Liver (tissue), 9 donors: ENCODE results near the gene HENMT1. TPM values are rescaled to one million over a fixed set of nuclear protein-coding genes. Genes with fewer than 3 reads are reported as not detected.

Source experiments
- DNase-seq: peaks from one replicate; pipeline ENCODE4 v3.0.0-alpha.2; 2017; ENCODE audit warnings: low spot score
- H3K27ac ChIP-seq, 2 donors: one replicate each; pipeline ENCODE4 v1.7.0; 2013; ENCODE audit warnings: inconsistent platforms in 2 of 2, low read length in 2 of 2, control low read depth in 1 of 2, low read depth in 1 of 2, mild to moderate bottlenecking in 1 of 2
- H3K27me3 ChIP-seq, 4 donors: one replicate each; pipeline versions ENCODE4 v1.6.1 to v1.7.0; 2013; ENCODE audit warnings: low read length in 3 of 4, inconsistent platforms in 1 of 4, mild to moderate bottlenecking in 1 of 4, moderate library complexity in 1 of 4; ENCODE audit not compliant: control insufficient read depth in 4 of 4, insufficient read depth in 4 of 4
- H3K36me3 ChIP-seq, 4 donors: one replicate each; pipeline versions ENCODE4 v1.6.1 to v1.7.0; 2013; ENCODE audit warnings: low read length in 3 of 4, mild to moderate bottlenecking in 3 of 4, low read depth in 1 of 4, moderate library complexity in 1 of 4; ENCODE audit not compliant: control insufficient read depth in 4 of 4, insufficient read depth in 3 of 4
- H3K4me1 ChIP-seq, 4 donors: one replicate each; pipeline versions ENCODE4 v1.6.1 to v1.7.0; 2013; ENCODE audit warnings: low read length in 3 of 4, mild to moderate bottlenecking in 3 of 4, moderate library complexity in 1 of 4; ENCODE audit not compliant: control insufficient read depth in 4 of 4, insufficient read depth in 4 of 4
- H3K4me3 ChIP-seq, 3 donors: one replicate each; pipeline versions ENCODE4 v1.6.1 to v1.7.0; 2013; ENCODE audit warnings: low read length in 3 of 3, control low read depth in 1 of 3, low read depth in 1 of 3, mild to moderate bottlenecking in 1 of 3
- H3K9ac ChIP-seq, 2 donors: one replicate each; pipeline ENCODE4 v1.7.0; 2013; ENCODE audit warnings: low read length in 2 of 2, mild to moderate bottlenecking in 2 of 2, moderate library complexity in 2 of 2, control low read depth in 1 of 2, low read depth in 1 of 2
- H3K9me3 ChIP-seq, 4 donors: one replicate each; pipeline versions ENCODE4 v1.6.1 to v1.7.0; 2013; ENCODE audit warnings: low read length in 3 of 4; ENCODE audit not compliant: control insufficient read depth in 4 of 4
- ATF3 ChIP-seq: IDR thresholded peaks from 2 replicates; pipeline ENCODE4 v1.6.1; 2016; ENCODE audit warnings: antibody characterized with exemption
- FOXA1 ChIP-seq: IDR thresholded peaks from 2 replicates; pipeline ENCODE4 v1.6.1; 2016; ENCODE audit warnings: antibody characterized with exemption
- FOXA2 ChIP-seq: IDR thresholded peaks from 2 replicates; pipeline ENCODE4 v1.6.1; 2016; ENCODE audit warnings: antibody characterized with exemption
- HNF4G ChIP-seq: IDR thresholded peaks from 2 replicates; pipeline ENCODE4 v1.6.1; 2016; ENCODE audit warnings: antibody characterized with exemption
- JUND ChIP-seq, 2 donors: IDR thresholded peaks; 2 replicates each; pipeline ENCODE4 v1.6.1; 2016; ENCODE audit warnings: antibody characterized with exemption in 2 of 2
- RAD21 ChIP-seq, 2 donors: IDR thresholded peaks; 2 replicates each; pipeline ENCODE4 v1.6.1; 2016; ENCODE audit warnings: antibody characterized with exemption in 2 of 2, mild to moderate bottlenecking in 2 of 2
- RXRA ChIP-seq, 2 donors: IDR thresholded peaks; 2 replicates each; pipeline ENCODE4 v1.6.1; 2017 to 2018; ENCODE audit warnings: antibody characterized with exemption in 2 of 2, mild to moderate bottlenecking in 1 of 2
- SP1 ChIP-seq: IDR thresholded peaks from 2 replicates; pipeline ENCODE4 v1.6.1; 2018; ENCODE audit warnings: antibody characterized with exemption, mild to moderate bottlenecking
- TAF1 ChIP-seq: conservative IDR thresholded peaks from 2 replicates; pipeline ENCODE4 v1.6.1; 2016; ENCODE audit warnings: antibody characterized with exemption, mild to moderate bottlenecking
- YY1 ChIP-seq: IDR thresholded peaks from 2 replicates; pipeline ENCODE4 v1.6.1; 2016; ENCODE audit warnings: antibody characterized with exemption, mild to moderate bottlenecking
- ZBTB33 ChIP-seq: IDR thresholded peaks from 2 replicates; pipeline ENCODE4 v1.6.1; 2016; ENCODE audit warnings: antibody characterized with exemption
- WGBS: extraction: QIAGEN DNeasy Blood & Tissue Kit; methylation state at CpG from one replicate; pipeline ENCODE4 v1.1.7; 2013; 5-methylcytosine and 5-hydroxymethylcytosine counted together
- polyA plus RNA-seq, 2 donors: library from polyadenylated mRNA; stranded (reverse) in 1 of 2; unstranded in 1 of 2; fragments of 200-250 nt in 1 of 2; fragments of >200 nt in 1 of 2; fragmentation: Nextera tagmentation in 1 of 2; extraction: Ambion mirVana in 1 of 2; gene quantifications; one replicate each; pipeline versions ENCODE4 v1.2.1 to v1.2.3, GENCODE V29; 2013 to 2015
- total RNA-seq, 2 donors: library from RNA; depleted of rRNA; stranded (reverse); fragments of >200 nt; gene quantifications; one replicate each; pipeline ENCODE4 v1.2.3, GENCODE V29; 2014
- TF ChIP-seq, protein P1 (sequence below): fragments of 150-350 bp; IDR thresholded peaks from 2 replicates; pipeline ENCODE4 v1.5.1; 2017; ENCODE audit warnings: improper control_type of control experiment, low read depth, low read length; ENCODE audit not compliant: missing input control
- TF ChIP-seq, protein P2 (sequence below): IDR thresholded peaks from 2 replicates; pipeline ENCODE4 v1.6.1; 2016; ENCODE audit warnings: antibody characterized with exemption
- TF ChIP-seq, protein P3 (sequence below): IDR thresholded peaks from 2 replicates; pipeline ENCODE4 v1.6.1; 2016; ENCODE audit warnings: antibody characterized with exemption, mild to moderate bottlenecking
- donor health status: healthy.
- donor health status: healthy.
- donor health status: healthy.
- donor health status: healthy.
- donor health status: healthy.

HENMT1 gene
- total and polyA plus RNA-seq, 4 donors, result 0.87 to 7.3 (median 1.1) TPM

DNA sequence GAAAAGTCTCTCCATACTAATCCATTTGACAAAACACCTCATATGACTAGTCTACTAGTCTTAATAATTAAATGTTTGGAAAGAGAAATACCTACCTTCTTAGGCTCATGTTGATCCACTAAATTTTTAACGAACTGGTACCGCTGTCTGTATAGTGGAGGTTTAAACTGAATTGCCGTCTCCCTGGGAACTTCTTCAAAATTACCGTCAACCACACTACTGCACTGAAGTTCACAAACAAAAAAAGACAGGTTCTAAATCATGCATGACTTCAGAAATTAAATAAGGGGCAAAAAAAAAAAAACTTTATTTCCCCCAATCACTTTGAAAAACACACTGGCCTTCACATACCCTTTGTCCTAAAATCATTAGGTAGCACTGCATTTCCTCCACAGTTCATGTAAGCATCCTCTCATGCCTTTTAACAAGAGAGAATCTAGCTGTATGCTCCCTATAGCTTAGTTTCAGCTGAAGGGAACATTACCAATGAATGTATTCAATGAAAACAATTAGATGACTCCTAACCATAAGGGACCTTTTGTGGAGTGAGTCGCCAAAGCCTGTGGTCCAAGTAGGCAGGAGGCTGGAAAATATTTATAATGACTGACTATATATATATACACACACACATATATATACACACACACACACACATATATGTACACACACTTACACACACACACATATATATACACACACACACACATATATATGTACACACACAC is 3.4 kb downstream of the HENMT1 start (continued):
- TF ChIP-seq, protein P1, sequence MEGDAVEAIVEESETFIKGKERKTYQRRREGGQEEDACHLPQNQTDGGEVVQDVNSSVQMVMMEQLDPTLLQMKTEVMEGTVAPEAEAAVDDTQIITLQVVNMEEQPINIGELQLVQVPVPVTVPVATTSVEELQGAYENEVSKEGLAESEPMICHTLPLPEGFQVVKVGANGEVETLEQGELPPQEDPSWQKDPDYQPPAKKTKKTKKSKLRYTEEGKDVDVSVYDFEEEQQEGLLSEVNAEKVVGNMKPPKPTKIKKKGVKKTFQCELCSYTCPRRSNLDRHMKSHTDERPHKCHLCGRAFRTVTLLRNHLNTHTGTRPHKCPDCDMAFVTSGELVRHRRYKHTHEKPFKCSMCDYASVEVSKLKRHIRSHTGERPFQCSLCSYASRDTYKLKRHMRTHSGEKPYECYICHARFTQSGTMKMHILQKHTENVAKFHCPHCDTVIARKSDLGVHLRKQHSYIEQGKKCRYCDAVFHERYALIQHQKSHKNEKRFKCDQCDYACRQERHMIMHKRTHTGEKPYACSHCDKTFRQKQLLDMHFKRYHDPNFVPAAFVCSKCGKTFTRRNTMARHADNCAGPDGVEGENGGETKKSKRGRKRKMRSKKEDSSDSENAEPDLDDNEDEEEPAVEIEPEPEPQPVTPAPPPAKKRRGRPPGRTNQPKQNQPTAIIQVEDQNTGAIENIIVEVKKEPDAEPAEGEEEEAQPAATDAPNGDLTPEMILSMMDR, result no peak
- no peak for TF ChIP-seq TAF1
- no peak for TF ChIP-seq SP1
- no peak for TF ChIP-seq JUND (IDR thresholded peaks at IDR 0.05)

DNA sequence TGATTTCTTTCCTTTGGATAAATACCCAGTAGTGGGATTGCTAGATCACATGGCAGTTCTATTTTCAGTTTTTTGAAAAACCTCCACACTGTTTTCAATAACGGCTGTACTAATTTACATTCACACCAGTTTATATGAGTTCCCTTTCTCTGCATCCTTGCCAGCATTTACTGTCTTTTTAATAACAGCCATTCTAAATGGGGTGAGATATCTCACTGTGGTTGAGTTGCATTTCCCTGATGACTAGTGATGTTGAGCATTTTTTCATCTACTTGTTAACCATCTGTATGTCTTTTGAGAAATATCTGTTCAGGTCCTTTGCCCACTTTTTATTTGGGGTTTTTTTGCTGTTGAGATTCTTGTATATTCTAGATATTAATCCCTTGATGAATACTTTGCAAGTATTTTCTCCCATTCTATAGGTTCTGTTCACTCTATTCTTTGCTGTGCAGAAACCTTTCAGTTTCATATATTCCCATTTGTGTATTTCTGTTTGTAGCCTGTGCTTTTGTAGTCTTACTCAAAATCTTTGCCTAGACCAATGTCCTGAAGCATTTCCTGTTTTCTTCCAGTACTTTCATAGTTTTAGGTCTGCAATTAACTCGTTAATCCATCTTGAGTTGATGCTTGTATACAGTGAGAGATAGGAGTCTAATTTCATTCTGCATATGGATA is 7.3 kb downstream of the HENMT1 start:
- Histone ChIP-seq H3K36me3 (no peaks in the 10 kb centered on the region), H3K27me3 (no peaks in the 10 kb centered on the region), H3K9ac (no peak overlapping the region), H3K4me3 (no peak overlapping the region), H3K9me3 (peaks cover 0 to 2% (median 0%) of the 10 kb centered on the region in 4 donors), H3K4me1 (no peaks in the 10 kb centered on the region), H3K27ac (no peak overlapping the region)
- WGBS, result 64% methylated on average over 2 of the region's 2 CpGs
- TF ChIP-seq ATF3 (no peak), FOXA1 (no peak), SP1 (no peak), RAD21 (IDR thresholded peaks at IDR 0.05) (no peak), ZBTB33 (no peak), YY1 (no peak), HNF4G (no peak), JUND (IDR thresholded peaks at IDR 0.05) (no peak), RXRA (IDR thresholded peaks at IDR 0.05) (no peak), TAF1 (no peak), FOXA2 (no peak)
- TF ChIP-seq, protein P2, sequence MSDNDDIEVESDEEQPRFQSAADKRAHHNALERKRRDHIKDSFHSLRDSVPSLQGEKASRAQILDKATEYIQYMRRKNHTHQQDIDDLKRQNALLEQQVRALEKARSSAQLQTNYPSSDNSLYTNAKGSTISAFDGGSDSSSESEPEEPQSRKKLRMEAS, result no peak
- TF ChIP-seq, protein P1, result no peak
- TF ChIP-seq, protein P3, sequence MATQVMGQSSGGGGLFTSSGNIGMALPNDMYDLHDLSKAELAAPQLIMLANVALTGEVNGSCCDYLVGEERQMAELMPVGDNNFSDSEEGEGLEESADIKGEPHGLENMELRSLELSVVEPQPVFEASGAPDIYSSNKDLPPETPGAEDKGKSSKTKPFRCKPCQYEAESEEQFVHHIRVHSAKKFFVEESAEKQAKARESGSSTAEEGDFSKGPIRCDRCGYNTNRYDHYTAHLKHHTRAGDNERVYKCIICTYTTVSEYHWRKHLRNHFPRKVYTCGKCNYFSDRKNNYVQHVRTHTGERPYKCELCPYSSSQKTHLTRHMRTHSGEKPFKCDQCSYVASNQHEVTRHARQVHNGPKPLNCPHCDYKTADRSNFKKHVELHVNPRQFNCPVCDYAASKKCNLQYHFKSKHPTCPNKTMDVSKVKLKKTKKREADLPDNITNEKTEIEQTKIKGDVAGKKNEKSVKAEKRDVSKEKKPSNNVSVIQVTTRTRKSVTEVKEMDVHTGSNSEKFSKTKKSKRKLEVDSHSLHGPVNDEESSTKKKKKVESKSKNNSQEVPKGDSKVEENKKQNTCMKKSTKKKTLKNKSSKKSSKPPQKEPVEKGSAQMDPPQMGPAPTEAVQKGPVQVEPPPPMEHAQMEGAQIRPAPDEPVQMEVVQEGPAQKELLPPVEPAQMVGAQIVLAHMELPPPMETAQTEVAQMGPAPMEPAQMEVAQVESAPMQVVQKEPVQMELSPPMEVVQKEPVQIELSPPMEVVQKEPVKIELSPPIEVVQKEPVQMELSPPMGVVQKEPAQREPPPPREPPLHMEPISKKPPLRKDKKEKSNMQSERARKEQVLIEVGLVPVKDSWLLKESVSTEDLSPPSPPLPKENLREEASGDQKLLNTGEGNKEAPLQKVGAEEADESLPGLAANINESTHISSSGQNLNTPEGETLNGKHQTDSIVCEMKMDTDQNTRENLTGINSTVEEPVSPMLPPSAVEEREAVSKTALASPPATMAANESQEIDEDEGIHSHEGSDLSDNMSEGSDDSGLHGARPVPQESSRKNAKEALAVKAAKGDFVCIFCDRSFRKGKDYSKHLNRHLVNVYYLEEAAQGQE, result no peak
- DNase-seq, result no peak
